Dermis microvascular lymphatic vessel endothelial cell (primary cell): ENCODE data around the gene NINL. TPM values are rescaled to one million over a fixed set of nuclear protein-coding genes. Genes with fewer than 3 reads are reported as not detected.

ENCODE experiments used
- DNase-seq, 2 donors: peaks; one replicate each; pipeline versions ENCODE4 v3.0.0 to v3.0.0-alpha.2; 2010; ENCODE audit warnings: low read depth in 2 of 2
- total RNA-seq: library from RNA; depleted of rRNA; stranded (reverse); fragments of >200 nt; gene quantifications from 2 replicates; pipeline ENCODE4 v1.2.1, GENCODE V29; 2014

Gene NINL
- total RNA-seq, 1 donor from 2014 or later, result 9.1 TPM

- no peak for DNase-seq
Measured at GRCh38 chr20:25465243-25466135, 119.8 kb downstream of the NINL start.

GRCh38 chr20:25464501-25465242 lies 120.7 kb downstream of the NINL start:
- DNase-seq, result no peak

GRCh38 chr20:25461786-25462545 lies 123.4 kb downstream of the NINL start:
- no peak for DNase-seq

GRCh38 chr20:25461281-25461650 lies 124.1 kb downstream of the NINL start:
- no peak for DNase-seq

- DNase-seq, result no peak
Measured at GRCh38 chr20:25460566-25461280, 124.6 kb downstream of the NINL start.

- no peak for DNase-seq
Measured at GRCh38 chr20:25459916-25460535, 125.3 kb downstream of the NINL start.

- no peak for DNase-seq
Measured at GRCh38 chr20:25459111-25459830, 126.1 kb downstream of the NINL start.

- no peak for DNase-seq
Measured at GRCh38 chr20:25457886-25458680, 127.2 kb downstream of the NINL start.

GRCh38 chr20:25454153-25454900 lies 131.0 kb downstream of the NINL start:
- DNase-seq, result no peak

GRCh38 chr20:25453035-25453810 lies 132.1 kb downstream of the NINL start:
- peak in 1 of 2 donors; percentile 38 for DNase-seq

- DNase-seq, result no peak
Measured at GRCh38 chr20:25452333-25452732, 133.0 kb downstream of the NINL start.

GRCh38 chr20:25447671-25448070 lies 137.7 kb downstream of the NINL start:
- no peak for DNase-seq

GRCh38 chr20:25444556-25444955 lies 140.8 kb downstream of the NINL start:
- no peak for DNase-seq

GRCh38 chr20:25439328-25439727 lies 146.0 kb downstream of the NINL start:
- DNase-seq, result no peak

- no peak for DNase-seq
Measured at GRCh38 chr20:25437153-25437581, 148.2 kb downstream of the NINL start.

- DNase-seq, result no peak
Measured at GRCh38 chr20:25424536-25424935, 160.8 kb downstream of the NINL start.

- no peak for DNase-seq
Measured at GRCh38 chr20:25422032-25422431, 163.3 kb downstream of the NINL start.

- no peak for DNase-seq
Measured at GRCh38 chr20:25421102-25421501, 164.2 kb downstream of the NINL start.
